ENCODE measurements around the gene DCX.
"Not testable (repeated sequence)": the region's sequence is repeated elsewhere in the genome, so short reads cannot be mapped to it uniquely, and the experiment has no call there.

DCX gene

DNA sequence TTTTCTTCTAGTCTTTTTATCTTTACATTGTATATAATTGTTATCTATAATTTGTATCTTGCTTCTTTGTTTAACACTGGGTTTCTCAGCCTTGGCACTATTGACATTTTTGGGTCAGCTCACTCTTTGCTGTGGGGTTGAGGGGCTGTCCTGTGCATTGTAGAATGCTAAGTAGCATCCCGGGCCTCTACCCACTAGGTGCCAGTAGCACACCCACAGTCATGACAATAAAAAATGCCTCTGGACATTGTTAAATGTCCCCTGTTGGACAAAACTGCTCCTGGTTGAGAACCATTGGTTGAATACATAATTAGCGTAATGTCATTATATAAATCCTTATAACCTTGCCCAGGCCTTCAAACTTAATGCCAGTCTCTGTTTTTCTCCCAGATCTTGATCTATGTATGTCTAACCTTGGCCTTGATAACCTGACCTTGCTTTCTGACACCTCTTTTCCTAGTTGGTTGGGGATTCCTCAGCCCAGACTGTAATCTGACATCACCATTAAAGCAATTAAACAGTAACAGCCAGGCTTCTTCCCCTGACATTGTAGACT is 46.1 kb downstream of the DCX start:
- no peak for DNase-seq

DNA sequence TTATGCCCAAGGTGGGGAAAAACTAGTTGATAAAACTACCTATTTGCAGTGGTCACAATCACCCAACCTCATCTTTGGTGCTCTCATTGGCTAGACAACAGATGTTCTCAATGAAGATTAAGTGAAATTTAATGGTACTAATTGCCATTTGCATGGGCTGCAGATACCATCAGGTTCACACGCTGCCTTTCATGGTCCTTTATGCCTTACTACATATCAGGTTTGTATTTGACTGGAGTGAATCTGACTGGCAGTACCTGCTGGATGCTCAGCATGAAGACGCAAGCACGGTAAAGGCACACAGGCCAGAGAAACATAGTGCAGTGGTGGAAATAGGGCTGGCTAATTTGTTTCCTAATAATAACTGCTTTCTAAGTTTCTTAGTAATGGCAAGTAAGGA is 48.3 kb downstream of the DCX start:
- no peak for DNase-seq

DNA sequence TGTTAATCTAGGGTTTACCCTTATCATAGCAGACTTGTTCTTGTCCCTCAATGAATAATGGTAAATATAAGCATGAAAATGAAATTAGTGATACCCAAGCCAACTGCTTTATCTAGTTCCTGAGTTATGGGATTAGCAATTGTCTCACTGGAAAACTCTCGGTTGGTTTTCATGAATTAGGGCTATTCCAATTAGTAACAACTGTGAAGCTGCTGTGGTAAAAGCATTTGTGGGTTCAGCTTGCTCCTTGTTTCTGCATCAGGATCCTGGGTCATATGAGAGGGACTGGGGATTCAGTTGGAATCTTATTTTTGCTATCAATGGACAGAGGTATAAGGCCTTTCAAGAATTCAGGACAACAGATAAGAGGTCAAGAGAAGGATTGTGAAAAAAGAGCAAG is 50.2 kb downstream of the DCX start:
- DNase-seq: no peak

- no peak for DNase-seq
Observed at GRCh38 chrX:111360839-111361238, 51.2 kb downstream of the DCX start.

DNA sequence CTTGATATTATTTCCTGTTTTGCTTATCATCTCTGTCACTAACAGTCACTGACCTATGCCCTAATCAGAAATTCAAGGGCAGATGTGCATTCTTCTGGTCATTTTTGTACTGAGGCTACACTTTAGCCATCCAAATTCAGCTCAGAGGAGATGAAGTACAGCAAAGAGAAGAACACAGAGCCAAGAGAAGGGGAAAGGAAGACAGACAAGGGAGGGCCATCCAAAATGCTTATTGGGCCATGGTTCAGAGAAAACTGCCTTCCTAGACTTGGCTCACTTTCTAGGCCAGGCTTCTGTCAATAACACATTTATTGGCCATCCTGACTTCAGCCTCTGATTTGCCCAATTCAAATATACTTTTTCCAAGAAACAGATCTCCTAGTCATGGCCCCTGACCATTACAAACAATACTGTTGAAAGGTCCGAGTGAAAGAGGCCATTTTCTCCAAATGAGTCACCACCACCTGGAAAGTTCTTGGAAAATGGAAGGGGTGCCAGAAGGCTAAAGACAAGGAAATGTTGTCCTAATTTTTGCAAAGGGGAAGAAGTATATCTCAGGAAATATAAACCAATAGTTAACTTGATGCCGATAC is 56.4 kb downstream of the DCX start:
- DNase-seq: no peak

- DNase-seq: no peak
Observed at GRCh38 chrX:111354496-111354895, 57.5 kb downstream of the DCX start.

GRCh38 chrX:111353793-111354192 is 58.2 kb downstream of the DCX start:
- DNase-seq: no peak

GRCh38 chrX:111352424-111352823 is 59.6 kb downstream of the DCX start:
- no peak for DNase-seq

DNA sequence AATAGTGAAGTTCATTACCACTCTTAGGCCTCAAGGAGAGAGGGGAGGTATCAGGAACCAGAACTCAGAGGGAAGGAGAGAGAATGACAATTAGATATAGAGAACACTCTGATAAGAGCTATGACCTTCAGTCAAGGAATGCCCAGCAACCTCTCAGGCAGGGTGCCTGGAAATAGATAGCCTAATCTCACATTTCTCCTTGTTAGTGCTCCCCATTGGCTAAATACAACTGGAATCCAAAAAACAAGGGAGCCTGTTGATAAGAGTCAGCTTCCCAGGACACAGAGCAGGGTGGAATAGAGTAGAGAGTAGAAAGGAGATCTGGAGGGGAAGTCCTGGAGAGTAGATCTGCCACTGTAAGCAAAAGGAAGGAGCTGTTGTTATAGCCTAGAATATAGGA is 62.1 kb downstream of the DCX start:
- DNase-seq: no peak

GRCh38 chrX:111349101-111349500 is 62.9 kb downstream of the DCX start:
- no peak for DNase-seq

DNA sequence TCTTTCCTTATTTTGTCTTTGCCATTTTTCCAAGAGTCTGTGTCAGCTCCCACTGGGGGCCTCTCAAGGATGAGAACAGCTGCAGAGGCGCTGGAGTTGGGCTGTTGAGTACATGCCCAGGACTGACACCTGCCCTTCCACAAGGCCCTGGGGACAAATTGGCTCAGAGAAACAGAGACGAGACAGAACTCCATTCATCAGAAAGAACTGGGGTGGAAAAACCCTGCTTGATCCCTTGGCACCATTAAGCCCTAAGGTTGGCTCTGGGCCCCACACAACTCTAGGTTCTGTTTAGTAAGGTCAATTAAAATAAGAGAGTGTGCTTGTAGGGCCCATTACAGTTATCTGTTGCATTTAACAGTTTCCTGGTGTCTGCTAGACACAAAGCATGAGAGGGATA is 63.6 kb downstream of the DCX start:
- DNase-seq: no peak

DNA sequence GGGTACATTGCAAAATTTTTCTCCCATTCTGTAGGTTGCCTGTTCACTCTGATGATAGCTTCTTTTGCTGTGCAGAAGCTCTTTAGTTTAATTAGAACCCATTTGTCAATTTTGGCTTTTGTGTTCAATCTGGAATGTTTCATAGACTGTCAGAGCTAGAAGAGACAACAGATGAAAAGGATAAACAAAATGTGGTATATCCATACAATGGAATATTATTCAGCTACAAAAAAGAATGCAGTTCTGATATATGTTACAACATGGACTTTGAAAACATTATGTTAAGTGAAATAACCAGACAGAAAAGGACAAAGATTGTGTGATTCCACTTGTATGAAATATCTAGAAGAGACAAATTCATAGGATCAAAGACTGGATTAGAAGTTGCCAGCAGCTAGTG is 65.8 kb downstream of the DCX start:
- not testable (repeated sequence) for DNase-seq

GRCh38 chrX:111340054-111340453 is 71.9 kb downstream of the DCX start:
- DNase-seq: no peak

- DNase-seq: no peak
Observed at GRCh38 chrX:111339212-111339611, 72.8 kb downstream of the DCX start.

- DNase-seq: no peak
Observed at GRCh38 chrX:111338095-111338698, 73.8 kb downstream of the DCX start.

GRCh38 chrX:111337067-111337637 is 74.8 kb downstream of the DCX start:
- no peak for DNase-seq

- DNase-seq: no peak
Observed at GRCh38 chrX:111336141-111336540, 75.9 kb downstream of the DCX start.

DNA sequence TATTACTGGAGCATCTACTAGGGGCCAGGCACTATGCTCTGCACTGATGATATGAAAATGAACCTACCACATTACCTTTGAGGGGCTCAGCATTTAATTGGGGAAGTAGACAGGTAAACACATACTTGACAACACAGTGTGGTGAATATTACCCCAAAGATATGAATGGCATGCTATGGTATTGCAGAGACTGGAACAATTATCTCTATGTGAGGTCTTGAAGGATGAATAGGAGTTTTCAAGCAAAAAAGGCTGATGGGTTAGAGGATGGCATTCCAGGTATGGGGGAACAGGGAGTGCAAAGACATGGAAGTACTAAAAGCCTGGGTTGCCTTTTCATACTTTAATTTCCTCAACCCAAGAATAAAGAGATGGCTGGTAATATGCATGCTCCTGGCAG is 82.6 kb downstream of the DCX start:
- DNase-seq: no peak

DNA sequence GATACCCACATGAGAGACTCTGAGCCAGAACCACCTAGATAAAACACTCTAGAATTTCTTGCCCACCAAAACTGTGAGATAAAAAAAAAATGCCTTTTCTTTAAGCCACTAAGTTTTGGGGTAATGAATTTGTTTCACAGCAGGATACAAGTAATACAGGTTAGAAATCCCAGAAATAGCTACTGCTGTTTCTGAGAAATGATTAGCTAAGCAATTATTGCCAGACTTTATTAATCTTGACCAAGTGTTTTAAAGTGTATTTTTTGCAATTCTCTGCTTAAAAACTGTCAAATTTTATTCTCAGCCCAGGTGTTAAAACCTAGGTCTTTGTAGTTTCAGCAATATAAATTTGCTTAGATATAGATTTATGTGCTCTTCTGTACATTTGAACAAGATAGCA is 83.1 kb downstream of the DCX start:
- no peak for DNase-seq

GRCh38 chrX:111322231-111322855 is 89.6 kb downstream of the DCX start:
- no peak for DNase-seq

DNA sequence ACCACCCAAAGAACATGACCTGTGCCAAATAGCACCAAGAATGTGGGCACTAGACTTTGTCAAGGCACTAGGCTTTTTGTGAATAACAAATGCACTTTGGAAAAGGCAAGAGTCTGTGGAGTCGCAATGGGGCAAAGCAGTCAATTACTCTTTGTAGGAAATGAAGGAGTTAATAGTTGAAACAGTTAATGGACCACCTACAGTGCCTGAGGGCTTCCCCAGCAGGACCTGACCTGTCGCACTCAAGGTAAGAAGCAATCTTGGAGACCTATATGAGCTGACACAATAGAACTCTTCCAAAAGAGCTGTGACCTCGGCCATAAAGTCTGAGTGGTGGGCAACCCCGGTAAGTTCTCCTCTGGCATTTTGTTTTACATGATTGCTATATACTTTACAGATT is 92.5 kb downstream of the DCX start:
- no peak for DNase-seq

GRCh38 chrX:111318901-111319300 is 93.1 kb downstream of the DCX start:
- DNase-seq: no peak

DNA sequence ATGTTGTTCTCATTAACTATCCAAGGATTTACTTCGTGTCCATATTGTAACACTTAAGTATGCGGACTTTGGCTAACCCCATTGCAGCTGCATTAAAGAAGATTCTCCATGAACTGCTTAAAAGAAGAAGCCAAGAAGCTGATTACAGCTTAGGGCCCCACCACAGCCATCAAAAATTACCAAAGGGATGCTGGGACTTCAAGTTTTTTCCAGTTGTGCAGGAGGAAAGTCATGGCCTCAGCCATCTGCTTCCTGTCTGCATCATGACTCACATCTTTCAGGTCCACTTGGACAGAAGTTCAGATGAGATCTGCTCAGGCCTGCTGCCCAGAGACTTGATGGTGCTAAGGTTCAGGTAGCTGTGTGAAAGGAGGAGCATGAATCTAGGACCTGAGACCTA is 102.9 kb downstream of the DCX start:
- no peak for DNase-seq

DNA sequence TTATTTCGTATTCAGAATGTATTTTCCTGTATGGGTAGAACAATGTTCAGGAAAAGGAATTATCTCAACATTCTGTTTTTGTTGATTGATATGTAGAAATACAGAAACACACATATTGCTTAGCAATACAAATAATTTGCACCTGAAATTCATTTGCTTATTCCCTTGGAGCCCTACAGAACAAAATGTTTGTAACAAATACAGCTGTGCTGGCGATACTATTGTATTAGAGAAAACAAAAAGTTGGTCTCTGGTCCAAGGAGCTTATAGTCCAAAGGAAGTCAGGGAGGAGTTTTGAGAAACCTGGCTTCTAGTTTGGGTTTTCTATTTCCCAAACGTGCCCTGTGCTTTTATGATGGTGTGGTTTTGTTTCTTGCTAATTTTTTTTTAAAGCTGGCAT is 104.0 kb downstream of the DCX start:
- DNase-seq: no peak

All from midbrain (tissue), 1 donor.